ENCODE results near the gene ACCS.

The ACCS gene

GRCh38 chr11:44036811-44037657 lies 29.0 kb upstream of the ACCS start:
- peak in 55 of 56 donors; percentile 19 to 93 (median 75) for DNase-seq

- DNase-seq: no peak
These were observed 28.4 kb upstream of the ACCS start for GRCh38 chr11:44037658-44037998.

GRCh38 chr11:44043157-44043556 lies 22.9 kb upstream of the ACCS start:
- no peak for DNase-seq

- no peak for DNase-seq
These were observed 19.9 kb upstream of the ACCS start for GRCh38 chr11:44046182-44046581.

- no peak for DNase-seq
These were observed 18.8 kb upstream of the ACCS start for GRCh38 chr11:44047298-44047697.

- peak in 28 of 56 donors; percentile 4 to 68 (median 18) for DNase-seq
These were observed 18.1 kb upstream of the ACCS start, which contains the start of gene ACCSL for GRCh38 chr11:44047931-44048431. Gene ACCSL (plus strand): TSS chr11:44047981. CDS start chr11:44048037, 56 bp downstream.

GRCh38 chr11:44049832-44050231 lies 16.2 kb upstream of the ACCS start:
- DNase-seq: no peak

- no peak for DNase-seq
These were observed 14.9 kb upstream of the ACCS start for GRCh38 chr11:44051171-44051570.

GRCh38 chr11:44057340-44057739 lies 8.7 kb upstream of the ACCS start:
- DNase-seq: no peak

- DNase-seq: no peak
These were observed 7.8 kb upstream of the ACCS start for GRCh38 chr11:44058275-44058674.

- no peak for DNase-seq
These were observed 859 bp upstream of the ACCS start for GRCh38 chr11:44065161-44065661.

GRCh38 chr11:44066732-44067141 lies 667 bp downstream of the ACCS start:
- DNase-seq: peak in 2 of 56 donors; percentile 4 to 13

GRCh38 chr11:44067266-44067665 lies 1.2 kb downstream of the ACCS start:
- DNase-seq: no peak

- DNase-seq: no peak
These were observed 2.1 kb downstream of the ACCS start for GRCh38 chr11:44068180-44068579.

- no peak for DNase-seq
These were observed 5.1 kb downstream of the ACCS start for GRCh38 chr11:44071157-44071556.

GRCh38 chr11:44072757-44073658 lies 6.9 kb downstream of the ACCS start:
- no peak for DNase-seq

GRCh38 chr11:44078794-44079193 lies 12.7 kb downstream of the ACCS start:
- no peak for DNase-seq

GRCh38 chr11:44079376-44079775 lies 13.3 kb downstream of the ACCS start:
- DNase-seq: no peak

- DNase-seq: no peak
These were observed 14.9 kb downstream of the ACCS start for GRCh38 chr11:44080951-44081350.

- DNase-seq: no peak
These were observed 16.6 kb downstream of the ACCS start for GRCh38 chr11:44082645-44083044.

- no peak for DNase-seq
These were observed 17.4 kb downstream of the ACCS start for GRCh38 chr11:44083433-44083832.

- no peak for DNase-seq
These were observed 17.8 kb downstream of the ACCS start for GRCh38 chr11:44083906-44084305.
